Measurements from ENCODE around the gene DPH6.
"Not testable (repeated sequence)": the region's sequence is repeated elsewhere in the genome, so short reads cannot be mapped to it uniquely, and the experiment has no call there.

DPH6 gene

GRCh38 chr15:35427496-35427895 is 118.5 kb downstream of the DPH6 start:
- no peak for DNase-seq

GRCh38 chr15:35427091-35427490 is 118.9 kb downstream of the DPH6 start:
- no peak for DNase-seq

GRCh38 chr15:35410775-35411174 is 135.2 kb downstream of the DPH6 start:
- DNase-seq, result no peak

GRCh38 chr15:35399901-35400300 is 146.1 kb downstream of the DPH6 start:
- no peak for DNase-seq

GRCh38 chr15:35397027-35397426 is 148.9 kb downstream of the DPH6 start:
- DNase-seq, result no peak

- no peak for DNase-seq
Observed at GRCh38 chr15:35394416-35394815, 151.5 kb downstream of the DPH6 start.

- DNase-seq, result no peak
Observed at GRCh38 chr15:35393398-35393797, 152.6 kb downstream of the DPH6 start.

GRCh38 chr15:35391408-35391984 is 154.5 kb downstream of the DPH6 start:
- not testable (repeated sequence) for DNase-seq

GRCh38 chr15:35383506-35383905 is 162.5 kb downstream of the DPH6 start:
- no peak for DNase-seq

GRCh38 chr15:35381328-35381727 is 164.6 kb downstream of the DPH6 start:
- no peak for DNase-seq

GRCh38 chr15:35379972-35380371 is 166.0 kb downstream of the DPH6 start:
- no peak for DNase-seq

GRCh38 chr15:35378454-35378853 is 167.5 kb downstream of the DPH6 start:
- DNase-seq, result not testable (repeated sequence)

- DNase-seq, result no peak
Observed at GRCh38 chr15:35376707-35377106, 169.3 kb downstream of the DPH6 start.

GRCh38 chr15:35374661-35375060 is 171.3 kb downstream of the DPH6 start:
- no peak for DNase-seq

GRCh38 chr15:35362195-35362829 is 183.7 kb downstream of the DPH6 start:
- no peak for DNase-seq

- no peak for DNase-seq
Observed at GRCh38 chr15:35358824-35359223, 187.1 kb downstream of the DPH6 start.

- DNase-seq, result no peak
Observed at GRCh38 chr15:35351059-35351458, 194.9 kb downstream of the DPH6 start.

GRCh38 chr15:35349916-35350315 is 196.0 kb downstream of the DPH6 start:
- no peak for DNase-seq

GRCh38 chr15:35330916-35331315 is 215.0 kb downstream of the DPH6 start:
- DNase-seq, result no peak

GRCh38 chr15:35330048-35330695 is 215.8 kb downstream of the DPH6 start:
- no peak for DNase-seq

- no peak for DNase-seq
Observed at GRCh38 chr15:35329521-35329961, 216.4 kb downstream of the DPH6 start.

GRCh38 chr15:35328836-35329235 is 217.1 kb downstream of the DPH6 start:
- DNase-seq, result not testable (repeated sequence)

- DNase-seq, result no peak
Observed at GRCh38 chr15:35327789-35328188, 218.2 kb downstream of the DPH6 start.

- DNase-seq, result no peak
Observed at GRCh38 chr15:35325374-35325941, 220.5 kb downstream of the DPH6 start.
